ACHN (cell line): ENCODE measurements around the gene HOGA1.
A peak's percentile ranks its signal among the peaks of the same experiment; 100 is the strongest.

Source experiments
- DNase-seq: peaks from one replicate; pipeline ENCODE4 v3.0.0-alpha.2; 2015
- in situ Hi-C: cut with HindIII; loops from 2 replicates; pipeline ENCODE4 v1.10.0; 2017; ENCODE audit warnings: low sequenced_read_pairs, low pct_ligation_motif_present, low pct_unique_long_range_greater_than_20kb

HOGA1 gene

GRCh38 chr10:97597778-97598177 lies 13.6 kb downstream of the HOGA1 start:
- in situ Hi-C loops, result no loop called here
- no peak for DNase-seq

- in situ Hi-C loops, result no loop called here
- no peak for DNase-seq
These were observed 14.4 kb downstream of the HOGA1 start for GRCh38 chr10:97598407-97599271.

GRCh38 chr10:97599272-97599619 lies 15.1 kb downstream of the HOGA1 start:
- in situ Hi-C loops, result no loop called here

GRCh38 chr10:97600616-97601015 lies 16.4 kb downstream of the HOGA1 start:
- DNase-seq, result no peak
- in situ Hi-C loops, result no loop called here

More at GRCh38 chr10:97599272-97599619, 15.1 kb downstream of the HOGA1 start:
- DNase-seq, result no peak

GRCh38 chr10:97601268-97602215 lies 17.4 kb downstream of the HOGA1 start:
- in situ Hi-C loops, result no loop called here
- no peak for DNase-seq

- in situ Hi-C loops, result no loop called here
- no peak for DNase-seq
These were observed 23.0 kb downstream of the HOGA1 start for GRCh38 chr10:97607095-97607636.

- DNase-seq, result no peak
- in situ Hi-C loops, result no loop called here
These were observed 24.9 kb downstream of the HOGA1 start for GRCh38 chr10:97608991-97609561.

- in situ Hi-C loops, result no loop called here
- DNase-seq, result no peak
These were observed 27.3 kb downstream of the HOGA1 start for GRCh38 chr10:97611473-97611872.

- DNase-seq, result peak; percentile 49
- in situ Hi-C loops, result no loop called here
These were observed 28.2 kb downstream of the HOGA1 start for GRCh38 chr10:97612386-97612785.

GRCh38 chr10:97618285-97618684 lies 34.1 kb downstream of the HOGA1 start:
- in situ Hi-C loops, result no loop called here
- no peak for DNase-seq

- DNase-seq, result no peak
- in situ Hi-C loops, result no loop called here
These were observed 34.5 kb downstream of the HOGA1 start for GRCh38 chr10:97618733-97619132.

GRCh38 chr10:97623277-97623676 lies 39.1 kb downstream of the HOGA1 start:
- in situ Hi-C loops, result no loop called here
- DNase-seq, result no peak

- in situ Hi-C loops, result no loop called here
- DNase-seq, result no peak
These were observed 43.5 kb downstream of the HOGA1 start for GRCh38 chr10:97627731-97628130.

- in situ Hi-C loops, result no loop called here
- DNase-seq, result no peak
These were observed 44.0 kb downstream of the HOGA1 start for GRCh38 chr10:97628228-97628627.

- in situ Hi-C loops, result no loop called here
- peak; percentile 28 for DNase-seq
These were observed 45.1 kb downstream of the HOGA1 start for GRCh38 chr10:97629289-97629688.

GRCh38 chr10:97631098-97631497 lies 46.9 kb downstream of the HOGA1 start:
- no peak for DNase-seq
- in situ Hi-C loops, result no loop called here

GRCh38 chr10:97632949-97633884 lies 49.0 kb downstream of the HOGA1 start, which contains the start of gene MORN4:
Gene MORN4 (minus strand): TSS chr10:97633500. CDS start chr10:97619653, 13,847 bp downstream.
- DNase-seq, result peak; percentile 95
- in situ Hi-C loops, result no loop called here

GRCh38 chr10:97633921-97634320 lies 49.7 kb downstream of the HOGA1 start:
- peak; percentile 56 for DNase-seq
- in situ Hi-C loops, result no loop called here
